CD14-positive monocyte (primary cell): Measurements from ENCODE around the gene BMP4. TPM values are rescaled to one million over a fixed set of nuclear protein-coding genes. Genes with fewer than 3 reads are reported as not detected.
A peak's percentile ranks its signal among the peaks of the same experiment; 100 is the strongest.

ENCODE experiments used
- DNase-seq, 3 donors: peaks; one replicate each; pipeline ENCODE4 v3.0.0-alpha.2; 2011 to 2022
- H2AFZ ChIP-seq: 2 replicates; pipeline ENCODE4 v1.6.0; 2012; ENCODE audit warnings: mild to moderate bottlenecking, low read depth, low read length, inconsistent platforms; ENCODE audit not compliant: insufficient read depth, poor library complexity, severe bottlenecking
- H3K27ac ChIP-seq, 2 donors: 1 replicate in 1 of 2; 2 replicates in 1 of 2; pipeline ENCODE4 v1.5.1; 2012 to 2013; ENCODE audit warnings: low read length in 2 of 2, control low read depth in 1 of 2, inconsistent platforms in 1 of 2, low read depth in 1 of 2, mild to moderate bottlenecking in 1 of 2
- H3K27me3 ChIP-seq, 2 donors: one replicate each; pipeline versions ENCODE4 v1.6.0 to v1.6.1; 2011 to 2013; ENCODE audit warnings: low read length in 2 of 2; ENCODE audit not compliant: control insufficient read depth in 2 of 2, insufficient read depth in 2 of 2
- H3K36me3 ChIP-seq, 2 donors: replicated peaks in 1 of 2; 1 replicate in 1 of 2; 2 replicates in 1 of 2; pipeline versions ENCODE4 v1.5.1 to v1.6.1; 2012 to 2013; ENCODE audit warnings: low read length in 2 of 2, control low read depth in 1 of 2, inconsistent platforms in 1 of 2, mild to moderate bottlenecking in 1 of 2; ENCODE audit not compliant: insufficient read depth in 2 of 2, control insufficient read depth in 1 of 2
- H3K4me1 ChIP-seq, 2 donors: 1 replicate in 1 of 2; 2 replicates in 1 of 2; pipeline versions ENCODE4 v1.5.1 to v1.6.1; 2012 to 2013; ENCODE audit warnings: low read length in 2 of 2, control low read depth in 1 of 2, inconsistent platforms in 1 of 2, mild to moderate bottlenecking in 1 of 2, moderate library complexity in 1 of 2; ENCODE audit not compliant: insufficient read depth in 2 of 2, control insufficient read depth in 1 of 2
- H3K4me2 ChIP-seq: replicated peaks from 2 replicates; pipeline ENCODE3; 2012; ENCODE audit warnings: low read length, moderate library complexity, mild to moderate bottlenecking; ENCODE audit not compliant: poor library complexity, severe bottlenecking; ENCODE audit errors: extremely low read depth
- H3K4me3 ChIP-seq, 3 experiments: fragments of 200-600 bp in 1 of 3; sonication (generic) in 1 of 3; replicated peaks in 1 of 3; 1 replicate in 2 of 3; 2 replicates in 1 of 3; pipeline ENCODE4 v1.5.1; 2011 to 2013; ENCODE audit warnings: low read length in 3 of 3, mild to moderate bottlenecking in 3 of 3, control low read depth in 2 of 3, low read depth in 2 of 3, inconsistent platforms in 1 of 3, moderate library complexity in 1 of 3
- H3K79me2 ChIP-seq: 2 replicates; pipeline ENCODE4 v1.6.0; 2012; ENCODE audit warnings: mild to moderate bottlenecking, control low read depth, inconsistent platforms, low read length, moderate library complexity; ENCODE audit not compliant: insufficient read depth
- H3K9ac ChIP-seq: 2 replicates; pipeline ENCODE4 v1.6.0; 2017; ENCODE audit warnings: low read length, mild to moderate bottlenecking; ENCODE audit not compliant: insufficient read depth, poor library complexity, severe bottlenecking
- H3K9me3 ChIP-seq, 2 donors: replicated peaks in 1 of 2; 1 replicate in 1 of 2; 2 replicates in 1 of 2; pipeline versions ENCODE4 v1.5.1 to v1.6.1; 2012 to 2013; ENCODE audit warnings: low read length in 2 of 2, control low read depth in 1 of 2; ENCODE audit not compliant: control insufficient read depth in 1 of 2, insufficient read depth in 1 of 2
- H4K20me1 ChIP-seq: 2 replicates; pipeline ENCODE4 v1.6.0; 2012; ENCODE audit warnings: mild to moderate bottlenecking, low read length, control low read depth, moderate library complexity; ENCODE audit not compliant: insufficient read depth
- H3K27ac Mint-ChIP-seq, 7 donors: one replicate each; pipeline ENCODE4 v1.8.0; 2020; ENCODE audit warnings: mild to moderate bottlenecking in 7 of 7, mixed read lengths in 7 of 7, moderate library complexity in 6 of 7, inconsistent platforms in 2 of 7
- H3K27me3 Mint-ChIP-seq, 3 donors: one replicate each; pipeline ENCODE4 v1.8.0; 2021 to 2022; ENCODE audit warnings: low read depth in 3 of 3, mild to moderate bottlenecking in 3 of 3, mixed read lengths in 3 of 3, moderate library complexity in 3 of 3, inconsistent platforms in 1 of 3
- H3K36me3 Mint-ChIP-seq, 2 donors: one replicate each; pipeline ENCODE4 v1.8.0; 2020; ENCODE audit warnings: mixed read lengths in 2 of 2, inconsistent platforms in 1 of 2, mild to moderate bottlenecking in 1 of 2
- H3K4me1 Mint-ChIP-seq: one replicate; pipeline ENCODE4 v1.8.0; 2020; ENCODE audit warnings: mild to moderate bottlenecking, mixed read lengths
- H3K4me3 Mint-ChIP-seq, 2 donors: one replicate each; pipeline ENCODE4 v1.8.0; 2020; ENCODE audit warnings: mild to moderate bottlenecking in 2 of 2, mixed read lengths in 2 of 2, moderate library complexity in 1 of 2
- H3K9me3 Mint-ChIP-seq, 7 donors: one replicate each; pipeline ENCODE4 v1.8.0; 2020 to 2022; ENCODE audit warnings: mixed read lengths in 7 of 7, mild to moderate bottlenecking in 6 of 7, moderate library complexity in 6 of 7, inconsistent platforms in 2 of 7
- CTCF ChIP-seq: fragments of 200-600 bp; IDR thresholded peaks from one replicate; pipeline ENCODE4 v1.8.0; 2022; ENCODE audit warnings: antibody characterized with exemption, mild to moderate bottlenecking
- WGBS: methylation state at CpG from one replicate; pipeline ENCODE4 v1.1.5; 2013; ENCODE audit warnings: missing lambda C conversion rate; ENCODE audit not compliant: insufficient coverage; 5-methylcytosine and 5-hydroxymethylcytosine counted together
- intact Hi-C, 2 donors: fragments of 100-400 bp; cut with micrococcal nuclease; formaldehyde crosslinking; loops; one replicate each; pipeline versions ENCODE4 v1.15.0 to v1.15.1; 2023
- polyA plus RNA-seq, 3 donors: library from polyadenylated mRNA; depleted of rRNA in 1 of 3; unstranded in 2 of 3; stranded (reverse) in 1 of 3; fragments of 300-500 nt in 2 of 3; fragments of >200 nt in 1 of 3; fragmentation: Illumina TruSeq in 2 of 3; gene quantifications; 1 replicate in 2 of 3; 2 replicates in 1 of 3; pipeline ENCODE4 v1.2.3, GENCODE V29; 2012 to 2021

BMP4 gene
- polyA plus RNA-seq, 3 donors, result 0.28 TPM; not detected in 2

GRCh38 chr14:54000341-54000811, 43.8 kb upstream of the BMP4 start:
- H3K27me3 ChIP-seq, result no peaks in the 10 kb centered on the region
- Mint-ChIP-seq H3K9me3 (peaks cover 0 to 2% (median 0%) of the 10 kb centered on the region in 7 donors), H3K27me3 (peaks cover 0 to 2% (median 0%) of the 10 kb centered on the region in 3 donors), H3K36me3 (no peaks in the 10 kb centered on the region), H3K4me1 (no peaks in the 10 kb centered on the region), H3K4me3 (no peak overlapping the region), H3K27ac (peak overlapping the region in 1 of 7 donors; percentile 60)
- no peak overlapping the region for H3K4me3 ChIP-seq
- H3K9me3 ChIP-seq, result no peaks in the 10 kb centered on the region
- no peak overlapping the region for H3K27ac ChIP-seq
- intact Hi-C loops, result no loop called here
- no peaks in the 10 kb centered on the region for H3K79me2 ChIP-seq
- TF ChIP-seq CTCF, result no peak
- H3K4me1 ChIP-seq, result no peaks in the 10 kb centered on the region
- no peaks in the 10 kb centered on the region for H4K20me1 ChIP-seq
- no peak for DNase-seq
- H2AFZ ChIP-seq, result no peak overlapping the region
- H3K4me2 ChIP-seq, result no peak overlapping the region
- no peaks in the 10 kb centered on the region for H3K36me3 ChIP-seq
- no peak overlapping the region for H3K9ac ChIP-seq
- WGBS, result no CpG with 5 or more reads among the region's 1 CpG

GRCh38 chr14:53999061-53999488, 42.5 kb upstream of the BMP4 start:
- peaks cover 0 to 4% (median 0%) of the 10 kb centered on the region in 3 donors for H3K27me3 Mint-ChIP-seq
- DNase-seq, result no peak
- no peak overlapping the region for H3K4me3 Mint-ChIP-seq
- TF ChIP-seq CTCF, result no peak
- no peak overlapping the region for H3K27ac Mint-ChIP-seq
- Histone ChIP-seq H3K4me2 (no peak overlapping the region), H2AFZ (no peak overlapping the region), H3K9me3 (no peaks in the 10 kb centered on the region), H3K27me3 (no peaks in the 10 kb centered on the region), H3K4me1 (no peaks in the 10 kb centered on the region), H3K9ac (no peak overlapping the region), H3K27ac (no peak overlapping the region), H4K20me1 (no peaks in the 10 kb centered on the region), H3K36me3 (no peaks in the 10 kb centered on the region), H3K79me2 (no peaks in the 10 kb centered on the region), H3K4me3 (no peak overlapping the region)
- peaks cover 0 to 5% (median 0%) of the 10 kb centered on the region in 7 donors for H3K9me3 Mint-ChIP-seq
- no peaks in the 10 kb centered on the region for H3K36me3 Mint-ChIP-seq
- no peaks in the 10 kb centered on the region for H3K4me1 Mint-ChIP-seq
- intact Hi-C loops, result no loop called here
- WGBS, result no CpG with 5 or more reads among the region's 5 CpGs
